MG63 (cell line): ENCODE data around the gene MEN1. TPM values are rescaled to one million over a fixed set of nuclear protein-coding genes. Genes with fewer than 3 reads are reported as not detected.

Source experiments
- DNase-seq: peaks from one replicate; pipeline ENCODE4 v3.0.0-alpha.2; 2020
- H3K27me3 ChIP-seq: fragments of 250-450 bp; sonication (Bioruptor Pico); 2 replicates; pipeline ENCODE4 v1.5.1; 2020; ENCODE audit warnings: mild to moderate bottlenecking, moderate library complexity
- H3K36me3 ChIP-seq: fragments of 250-450 bp; sonication (Bioruptor Pico); 2 replicates; pipeline ENCODE4 v1.5.1; 2020; ENCODE audit warnings: mild to moderate bottlenecking, moderate library complexity
- H3K4me3 ChIP-seq: fragments of 250-450 bp; sonication (Bioruptor Pico); 2 replicates; pipeline ENCODE4 v1.5.1; 2020; ENCODE audit warnings: mild to moderate bottlenecking, moderate library complexity
- H3K9me3 ChIP-seq: fragments of 250-450 bp; sonication (Bioruptor Pico); 2 replicates; pipeline ENCODE4 v1.5.1; 2020; ENCODE audit warnings: mild to moderate bottlenecking, moderate library complexity
- total RNA-seq: library from RNA; depleted of rRNA; stranded (reverse); fragments of >200 nt; shearing (Covaris generic); gene quantifications from 2 replicates; pipeline ENCODE4 v1.2.3, GENCODE V29; 2014; ENCODE audit warnings: low replicate concordance; rRNA removed

MEN1 gene
- 9.2 and 13.3 TPM in 2 replicates for total RNA-seq

DNA sequence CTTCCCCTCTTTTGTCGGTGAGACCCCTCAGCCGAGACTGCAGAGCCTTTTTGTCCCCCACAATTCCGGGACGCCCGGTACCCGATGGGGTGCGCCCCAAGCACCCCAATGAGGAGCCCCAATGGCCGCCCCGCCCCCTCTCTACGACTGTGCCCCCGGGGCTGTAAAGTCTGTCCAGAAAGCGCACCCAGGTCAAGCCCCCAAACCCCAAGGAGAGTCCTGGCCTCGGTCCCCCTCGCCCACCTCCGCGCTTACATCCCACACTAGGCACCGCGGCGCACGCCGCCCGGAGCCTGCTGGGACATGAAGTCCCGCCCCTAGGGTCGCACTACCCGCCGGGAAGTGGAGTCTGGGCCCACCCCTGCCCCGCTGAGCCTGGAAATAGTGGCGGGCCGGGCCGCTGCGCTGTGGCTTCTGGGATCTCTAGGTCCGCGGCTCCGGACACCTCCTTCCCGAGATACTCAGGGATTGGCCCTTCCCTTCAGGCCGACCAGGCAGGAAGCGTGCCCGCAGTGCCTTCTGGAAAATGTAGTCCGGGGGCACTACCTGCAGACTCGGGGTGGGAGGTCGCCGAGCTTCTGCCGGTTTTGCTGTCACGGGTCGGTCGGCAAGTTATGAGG lies at the start of gene MEN1:
Gene MEN1, minus strand, starts transcription at position 281 of the 620 bp plus-strand sequence. CDS start 442 bp downstream, outside the sequence.
- H3K27me3 ChIP-seq: no peaks in the 10 kb centered on the region
- H3K9me3 ChIP-seq: no peaks in the 10 kb centered on the region
- DNase-seq: peak; percentile 97
- H3K4me3 ChIP-seq: peak within 1 kb of the TSS; percentile 96
- peaks cover 11% of the 10 kb centered on the region for H3K36me3 ChIP-seq

DNA sequence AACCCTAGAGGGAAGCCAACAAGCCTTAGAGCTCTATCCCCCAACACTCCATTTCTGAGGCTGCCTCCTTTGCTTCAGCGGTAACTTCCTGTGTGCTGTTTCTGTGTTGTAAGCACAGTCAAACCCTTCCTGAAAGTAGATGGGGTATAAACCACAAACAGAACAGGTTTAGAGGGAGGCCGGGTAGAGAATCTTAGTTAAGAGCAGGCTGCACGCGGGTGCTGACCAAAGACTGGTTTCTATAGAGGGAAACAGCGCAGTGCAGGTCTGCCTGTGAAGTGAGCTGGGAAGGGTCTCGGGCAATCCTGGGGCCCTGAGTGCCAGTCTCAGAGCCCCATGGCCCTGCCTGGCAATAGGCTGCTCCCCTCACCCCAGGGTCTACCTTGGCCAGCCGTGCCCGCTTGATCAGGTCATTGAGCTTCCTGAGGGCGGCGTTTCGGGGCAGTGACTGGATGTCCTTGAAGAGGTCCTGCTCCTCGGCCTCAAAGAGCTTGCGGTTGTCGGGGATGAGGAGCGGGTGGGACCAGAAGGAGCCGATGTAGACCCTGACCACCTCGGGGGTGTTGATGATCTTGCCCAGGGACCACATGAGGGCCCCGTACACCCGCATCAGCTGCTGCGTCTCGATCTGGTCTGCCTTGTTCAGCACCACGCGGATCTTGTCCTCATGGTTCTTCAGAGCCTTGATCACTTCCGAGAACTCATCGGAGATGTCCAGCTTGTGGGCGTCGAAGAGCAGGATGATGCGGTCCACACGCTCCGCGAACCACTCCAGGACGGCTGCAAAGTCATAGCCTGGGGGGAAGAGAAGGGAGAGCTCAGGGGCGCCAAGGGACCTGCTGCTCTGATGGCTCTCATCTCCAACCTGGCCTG lies 49.4 kb upstream of the MEN1 start:
- H3K36me3 ChIP-seq: peaks cover 49% of the 10 kb centered on the region
- no peaks in the 10 kb centered on the region for H3K9me3 ChIP-seq
- no peak for DNase-seq
- no peak overlapping the region for H3K4me3 ChIP-seq
- no peaks in the 10 kb centered on the region for H3K27me3 ChIP-seq

GRCh38 chr11:64858467-64859263 lies 48.3 kb upstream of the MEN1 start:
- Histone ChIP-seq H3K9me3 (no peaks in the 10 kb centered on the region), H3K27me3 (no peaks in the 10 kb centered on the region), H3K36me3 (peaks cover 59% of the 10 kb centered on the region), H3K4me3 (no peak overlapping the region)
- no peak for DNase-seq

DNA sequence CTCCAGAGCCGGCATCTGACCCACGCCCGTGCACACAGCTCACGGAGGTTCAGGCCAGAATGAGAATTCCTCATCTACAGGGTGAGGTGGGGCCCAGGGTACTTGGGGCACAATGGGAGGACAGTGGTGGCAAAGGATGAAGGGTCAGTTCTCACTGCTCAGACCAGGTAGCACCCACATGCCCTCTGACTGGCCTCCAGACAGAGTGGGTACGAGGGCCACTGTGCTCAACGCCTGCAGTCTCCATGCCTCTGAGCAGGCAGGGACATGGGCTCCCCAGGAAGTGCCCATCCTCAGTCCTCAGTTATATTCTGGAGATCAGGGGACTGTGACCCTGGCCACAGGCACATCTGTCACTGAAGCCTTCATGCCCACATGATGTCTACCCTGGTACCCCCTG lies 47.1 kb upstream of the MEN1 start:
- H3K9me3 ChIP-seq: no peaks in the 10 kb centered on the region
- H3K36me3 ChIP-seq: peaks cover 66% of the 10 kb centered on the region
- no peak overlapping the region for H3K4me3 ChIP-seq
- no peaks in the 10 kb centered on the region for H3K27me3 ChIP-seq
- no peak for DNase-seq

DNA sequence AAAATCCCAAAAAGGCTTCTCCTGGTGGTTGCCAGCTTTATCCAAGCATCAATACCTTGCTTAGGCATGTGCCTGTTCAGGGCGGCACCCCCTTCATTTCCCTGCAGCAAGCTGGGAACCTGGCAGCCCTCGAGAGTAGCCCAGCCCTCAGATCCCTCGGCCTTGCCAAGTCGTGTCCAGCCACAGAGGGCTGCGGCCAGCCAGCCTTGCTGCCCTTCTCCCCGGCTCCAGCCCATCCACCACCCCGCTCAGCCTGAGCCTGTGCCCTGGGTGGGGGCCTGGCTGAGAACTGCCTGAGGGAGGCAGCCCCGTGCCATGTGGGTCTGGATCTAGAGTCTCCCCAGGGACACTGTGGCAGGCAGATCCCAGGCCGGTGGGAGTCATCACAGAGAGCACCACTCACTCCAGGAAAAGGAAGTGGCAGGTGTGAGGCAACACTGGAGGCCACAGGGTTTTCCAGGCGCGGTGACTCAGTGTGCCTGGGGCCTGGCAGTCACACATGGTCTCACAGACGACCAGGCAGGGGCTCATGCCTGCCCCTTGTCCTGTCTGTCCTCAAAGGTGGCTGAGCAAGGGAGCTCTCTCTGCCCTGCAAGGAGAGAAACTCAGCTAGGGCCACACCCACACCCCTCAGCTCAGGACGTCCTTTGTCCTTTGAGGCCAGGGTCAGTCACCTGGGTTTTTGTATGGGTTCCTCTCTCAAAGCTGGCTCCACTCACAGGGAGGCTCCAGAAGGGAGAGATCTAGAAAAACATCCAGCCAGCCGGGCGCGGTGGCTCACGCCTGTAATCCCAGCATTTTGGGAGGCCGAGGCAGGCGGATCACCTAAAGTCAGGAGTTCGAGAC lies 46.3 kb upstream of the MEN1 start:
- H3K4me3 ChIP-seq: no peak overlapping the region
- no peaks in the 10 kb centered on the region for H3K9me3 ChIP-seq
- H3K36me3 ChIP-seq: peaks cover 66% of the 10 kb centered on the region
- H3K27me3 ChIP-seq: no peaks in the 10 kb centered on the region
- peak; percentile 94 for DNase-seq

- H3K27me3 ChIP-seq: no peaks in the 10 kb centered on the region
- no peaks in the 10 kb centered on the region for H3K9me3 ChIP-seq
- H3K36me3 ChIP-seq: peaks cover 63% of the 10 kb centered on the region
- DNase-seq: no peak
- H3K4me3 ChIP-seq: no peak overlapping the region
Measured at GRCh38 chr11:64855596-64856304, 45.4 kb upstream of the MEN1 start.

DNA sequence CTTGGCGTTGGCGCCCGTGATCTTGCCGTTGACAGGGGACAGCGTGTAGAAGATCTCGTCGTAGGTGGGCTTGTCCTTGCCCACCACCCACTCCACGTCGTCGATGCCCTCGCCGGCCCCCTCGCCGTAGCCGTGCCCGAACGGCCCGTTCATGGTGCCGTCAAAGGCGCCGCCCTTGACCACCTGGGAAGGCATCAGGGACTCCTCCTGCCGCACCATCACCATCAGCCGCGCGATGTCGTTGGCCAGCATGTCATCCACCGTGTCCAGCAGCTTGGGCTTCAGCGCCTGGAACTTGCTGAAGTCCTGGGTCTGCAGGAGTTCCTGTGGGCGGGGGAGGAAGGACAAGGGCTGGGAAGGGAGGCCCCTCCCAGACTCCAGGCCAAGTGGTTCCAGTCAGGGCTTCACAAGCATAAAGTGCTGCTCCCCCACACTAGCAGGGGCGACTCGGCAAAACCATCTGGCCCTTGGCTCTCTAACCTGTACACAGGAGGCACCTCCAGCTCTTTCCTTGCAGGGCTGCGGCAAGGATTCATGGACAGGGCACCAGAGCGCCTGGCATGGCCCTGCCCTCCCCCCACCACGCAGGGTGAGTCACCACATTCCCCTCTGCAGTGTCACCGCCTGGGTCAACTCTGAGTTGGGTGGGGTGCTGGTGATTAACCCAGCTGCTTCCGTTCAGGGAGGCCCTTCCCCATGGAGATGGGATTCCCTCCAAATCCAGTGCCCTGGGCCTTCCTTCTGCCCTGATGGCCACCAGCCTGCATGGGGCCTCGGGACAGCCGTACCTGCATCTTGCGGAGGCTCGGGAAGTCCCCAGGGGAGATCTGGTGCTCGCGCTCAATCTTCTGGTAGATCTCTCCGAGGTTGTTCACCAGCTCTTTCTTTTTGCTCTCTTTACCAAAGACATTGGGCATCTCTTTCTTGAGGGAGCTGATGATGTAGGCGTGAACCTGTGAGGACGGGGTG lies 44.5 kb upstream of the MEN1 start:
- DNase-seq: peak; percentile 97
- H3K36me3 ChIP-seq: peaks cover 61% of the 10 kb centered on the region
- no peaks in the 10 kb centered on the region for H3K27me3 ChIP-seq
- H3K9me3 ChIP-seq: no peaks in the 10 kb centered on the region
- H3K4me3 ChIP-seq: no peak overlapping the region

DNA sequence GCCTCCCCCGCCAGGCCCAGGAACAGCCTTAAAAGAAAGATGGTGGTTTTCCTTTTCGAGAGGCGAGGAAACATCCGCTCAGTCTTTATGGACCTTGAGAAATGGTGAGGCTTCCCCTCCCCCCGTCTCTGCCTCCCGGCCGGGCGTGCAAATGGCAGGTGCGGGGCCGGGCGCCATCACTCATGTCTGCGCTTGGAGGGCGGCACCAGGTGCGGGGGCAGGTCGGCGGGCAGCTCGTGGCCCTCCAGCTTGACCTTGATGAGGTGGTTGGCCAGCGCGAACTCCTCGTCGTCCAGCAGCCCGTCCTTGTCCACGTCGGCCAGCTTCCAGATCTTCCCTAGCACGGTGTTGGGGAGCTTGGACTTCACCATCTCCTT lies 43.8 kb upstream of the MEN1 start:
- Histone ChIP-seq H3K9me3 (no peaks in the 10 kb centered on the region), H3K4me3 (no peak overlapping the region), H3K36me3 (peaks cover 55% of the 10 kb centered on the region), H3K27me3 (no peaks in the 10 kb centered on the region)
- no peak for DNase-seq

DNA sequence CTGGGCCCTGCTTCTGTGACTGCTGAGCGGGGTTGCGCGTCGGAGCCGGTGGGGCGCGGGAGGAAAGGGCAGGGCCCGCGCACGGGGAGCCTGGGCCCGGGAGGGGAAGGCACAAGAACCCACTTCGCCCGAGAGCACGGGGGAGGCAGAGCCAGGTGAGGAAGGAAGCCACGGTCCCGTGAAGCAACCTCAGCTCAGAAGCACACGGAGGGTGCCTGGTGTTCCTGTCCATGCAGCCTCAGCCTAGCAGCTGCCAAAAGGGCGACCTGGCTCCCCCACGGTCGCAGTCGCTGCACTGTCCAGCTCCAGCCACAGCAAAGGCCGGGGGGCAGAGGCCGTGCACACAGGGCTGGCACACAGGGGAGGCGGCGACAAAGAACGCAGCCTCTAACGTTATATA lies 43.4 kb upstream of the MEN1 start:
- DNase-seq: no peak
- no peaks in the 10 kb centered on the region for H3K27me3 ChIP-seq
- no peaks in the 10 kb centered on the region for H3K9me3 ChIP-seq
- peaks cover 51% of the 10 kb centered on the region for H3K36me3 ChIP-seq
- no peak overlapping the region for H3K4me3 ChIP-seq

DNA sequence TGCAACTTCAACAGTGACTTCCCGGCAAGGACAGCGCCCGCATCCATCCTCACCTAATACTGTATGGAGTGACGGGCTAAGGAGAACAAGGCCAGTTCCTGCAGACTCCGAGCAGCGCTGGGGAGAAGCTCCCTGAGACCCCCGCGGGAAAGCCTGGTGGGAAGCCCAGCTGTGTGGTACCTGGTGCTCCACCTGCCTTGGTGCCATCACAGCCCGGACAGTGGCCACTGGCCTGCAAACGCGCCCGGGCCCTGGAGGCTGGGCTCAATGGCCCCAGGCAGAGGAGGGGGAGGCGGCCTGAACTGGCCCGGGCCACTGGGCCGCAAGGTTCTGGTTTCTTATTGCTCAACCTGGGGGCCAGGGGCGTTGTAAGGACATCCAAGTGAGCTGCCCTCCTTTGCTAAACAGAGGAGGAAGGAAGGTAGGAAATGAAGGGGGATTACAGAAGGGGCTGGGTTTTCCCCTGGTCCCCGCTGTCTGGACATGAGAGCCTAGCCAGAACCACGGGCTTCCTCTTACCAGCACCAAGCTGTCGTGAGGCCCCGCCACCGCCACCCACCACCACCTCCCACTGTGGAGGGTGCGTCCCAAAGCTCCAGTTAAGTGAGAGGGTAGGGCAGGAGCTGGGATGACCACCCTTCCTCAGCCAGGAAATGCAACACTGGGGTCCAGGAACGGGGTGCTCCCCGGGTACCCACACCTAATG lies 42.6 kb upstream of the MEN1 start:
- DNase-seq: no peak
- Histone ChIP-seq H3K4me3 (no peak overlapping the region), H3K36me3 (peaks cover 47% of the 10 kb centered on the region)

DNA sequence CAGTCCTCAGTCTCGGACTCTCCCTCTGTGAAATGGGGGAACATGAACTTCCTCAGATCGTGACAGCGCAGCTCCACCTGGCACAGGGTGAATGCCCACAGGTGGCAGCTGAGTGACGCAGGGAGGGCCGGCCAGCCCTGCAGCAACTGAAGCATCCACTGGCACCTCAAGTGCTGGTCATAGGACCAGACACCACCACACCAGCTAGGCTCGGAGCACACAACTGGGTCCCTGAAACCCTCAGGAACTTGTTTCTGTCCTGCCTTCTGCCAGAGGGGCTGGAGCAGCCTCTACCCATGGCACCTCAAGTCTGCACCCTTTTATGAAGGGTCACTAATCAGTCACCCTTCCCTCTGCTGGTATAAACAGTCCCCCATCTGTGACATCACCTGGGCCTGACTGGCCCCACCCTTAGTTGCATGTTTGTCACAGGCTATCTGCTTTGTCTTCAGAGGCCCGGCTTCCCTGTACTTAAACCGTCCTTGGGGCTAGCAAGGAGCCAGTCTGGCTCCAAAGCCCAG lies 41.5 kb upstream of the MEN1 start:
- H3K9me3 ChIP-seq: no peaks in the 10 kb centered on the region

More for the DNA sequence above, 42.6 kb upstream of the MEN1 start:
- no peaks in the 10 kb centered on the region for H3K27me3 ChIP-seq
- H3K9me3 ChIP-seq: no peaks in the 10 kb centered on the region

GRCh38 chr11:64850979-64851567 lies 40.7 kb upstream of the MEN1 start:
- Histone ChIP-seq H3K4me3 (no peak overlapping the region), H3K9me3 (no peaks in the 10 kb centered on the region), H3K36me3 (peaks cover 38% of the 10 kb centered on the region), H3K27me3 (no peaks in the 10 kb centered on the region)
- peak; percentile 65 for DNase-seq

More for the DNA sequence above, 41.5 kb upstream of the MEN1 start:
- Histone ChIP-seq H3K27me3 (no peaks in the 10 kb centered on the region), H3K4me3 (no peak overlapping the region), H3K36me3 (peaks cover 41% of the 10 kb centered on the region)
- DNase-seq: no peak

DNA sequence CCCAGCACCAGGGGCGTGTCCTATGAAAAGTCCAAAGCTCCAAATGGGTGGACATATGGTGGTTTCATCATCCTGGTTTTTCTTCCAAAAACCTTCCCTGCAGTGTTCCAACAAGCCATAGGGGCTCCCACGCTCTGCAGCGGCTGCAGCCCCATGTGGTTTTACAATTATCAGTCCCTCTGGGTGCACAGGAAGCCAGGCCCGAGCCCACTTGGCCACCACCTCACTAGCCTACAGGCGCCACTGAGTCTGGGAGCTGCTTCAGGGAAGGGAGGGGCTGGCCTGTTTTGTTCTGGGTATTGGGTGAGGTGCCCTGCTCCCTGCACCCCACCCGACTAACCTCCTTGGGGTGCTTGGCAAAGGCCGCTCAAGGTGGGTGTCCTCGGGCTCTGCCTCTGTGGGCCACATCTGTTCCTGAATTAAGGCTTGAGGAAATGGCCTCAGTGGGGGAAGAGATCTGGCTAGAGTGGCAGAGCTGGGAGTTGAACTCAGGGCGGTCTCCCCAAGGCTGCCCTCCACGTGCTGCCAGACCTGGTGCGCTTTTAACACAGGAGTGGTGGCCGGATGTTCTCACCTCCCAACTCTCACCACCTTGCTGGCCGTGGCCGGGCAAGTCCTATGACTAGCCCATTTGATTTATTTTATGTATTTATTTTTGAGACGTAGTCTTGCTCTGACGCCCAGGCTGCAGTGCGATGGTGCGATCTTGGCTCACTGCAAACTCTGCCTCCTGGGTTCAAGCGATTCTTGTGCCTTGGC lies 39.4 kb upstream of the MEN1 start:
- Histone ChIP-seq H3K4me3 (no peak overlapping the region), H3K27me3 (no peaks in the 10 kb centered on the region), H3K36me3 (peaks cover 26% of the 10 kb centered on the region), H3K9me3 (no peaks in the 10 kb centered on the region)
- peak; percentile 54 for DNase-seq
